NT2/D1 (cell line): Measurements from ENCODE around the gene CROCC2.

ENCODE experiments used
- SUZ12 ChIP-seq: IDR thresholded peaks from 2 replicates; pipeline ENCODE4 v1.6.1; 2011; ENCODE audit not compliant: insufficient read length, insufficient read depth; ENCODE audit errors: extremely low read depth
- ZNF274 ChIP-seq: IDR thresholded peaks from 2 replicates; pipeline ENCODE4 v1.6.1; 2011; ENCODE audit warnings: mild to moderate bottlenecking, low read depth, low read length

DNA sequence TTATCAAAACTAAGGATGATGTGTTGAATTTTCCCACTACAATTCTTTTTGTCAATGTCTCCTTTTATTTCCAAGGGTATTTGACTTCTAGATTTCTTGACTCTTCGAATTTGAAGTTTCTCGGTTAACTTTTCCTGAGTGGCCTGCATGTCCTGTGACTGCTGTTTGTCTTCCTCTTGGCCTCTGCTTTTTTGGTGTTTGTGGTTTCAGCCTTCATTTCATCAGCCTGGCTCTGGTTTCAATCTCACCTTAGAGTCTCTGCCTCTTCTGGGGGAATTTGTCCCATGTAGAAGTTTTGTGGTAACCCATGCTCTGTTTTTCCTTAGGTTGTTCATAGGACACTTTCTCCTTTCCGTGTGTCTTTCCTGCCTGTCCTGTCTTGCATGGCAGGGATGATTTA, 64.0 kb downstream of the CROCC2 start:
- TF ChIP-seq ZNF274 (no peak), SUZ12 (no peak)
